ENCODE results near the gene HGD. TPM values are rescaled to one million over a fixed set of nuclear protein-coding genes. Genes with fewer than 3 reads are reported as not detected.

The HGD gene
- total RNA-seq, 4 donors from 2014 or later = not detected

GRCh38 chr3:120587332-120587975 lies 94.6 kb downstream of the HGD start:
- TF ChIP-seq POLR2A (IDR thresholded peaks at IDR 0.05) = no peak
- no peak for TF ChIP-seq EP300 (IDR thresholded peaks at IDR 0.05)
- TF ChIP-seq CTCF (IDR thresholded peaks at IDR 0.05) = no peak
- 68 to 72% methylated on average over 3 of the region's 3 CpGs for WGBS, 2 donors
- Histone ChIP-seq H3K27ac (no peak overlapping the region), H3K27me3 (no peaks in the 10 kb centered on the region), H3K4me3 (no peak overlapping the region), H3K9me3 (peaks cover 0 to 4% (median 0%) of the 10 kb centered on the region in 4 donors), H3K4me1 (no peaks in the 10 kb centered on the region), H3K36me3 (no peaks in the 10 kb centered on the region)
- DNase-seq (ENCODE audit: low spot score in 2 of 2) = no peak

Small RNA genes lying within 50 kb of the gene (small RNA-seq; reads per million reads assigned to genes)
- gene MTCO1P29 (not detected), gene MTCO2P29 (not detected)

Other genes starting within 250 kb of the HGD start
- gene FSTL1, start 231.2 kb downstream of the HGD start, total RNA-seq = 100 to 1,000 TPM; 389 to 942 (median 486) TPM
- gene NDUFB4, start 85.9 kb downstream of the HGD start, total RNA-seq = 10 to 100 TPM; 44.1 to 58.8 (median 49.7) TPM
- 10 to 100 TPM; 10.8 to 17.6 (median 15.0) TPM for gene RABL3, start 60.3 kb upstream of the HGD start, total RNA-seq
- gene GTF2E1, start 60.5 kb upstream of the HGD start, total RNA-seq = 10 to 100 TPM in 2 of 4 donors, 1 to 10 TPM in 2; 7.6 to 12.2 (median 10.4) TPM
- under 1 TPM in 2 of 4 donors, not detected in 2; 0.30 to 0.44 TPM for gene STXBP5L, start 226.0 kb upstream of the HGD start, total RNA-seq